Keratinocyte (primary cell): ENCODE data around the gene DENND6A. TPM values are rescaled to one million over a fixed set of nuclear protein-coding genes. Genes with fewer than 3 reads are reported as not detected.
A peak's percentile ranks its signal among the peaks of the same experiment; 100 is the strongest.

Experiments used
- DNase-seq: peaks from one replicate; pipeline ENCODE4 v3.0.0-alpha.2; 2011; ENCODE audit warnings: low read depth, missing footprints, low spot score
- FAIRE-seq: peaks from 2 replicates; lab custom pipeline; 2011; peaks lifted over from hg19 to GRCh38; lab: Jason Lieb, UNC
- H2AFZ ChIP-seq: 2 replicates; pipeline ENCODE4 v1.6.0; 2012; ENCODE audit warnings: low read length, control low read depth, inconsistent platforms; ENCODE audit not compliant: control insufficient read depth
- H3K27ac ChIP-seq: 2 replicates; pipeline ENCODE4 v1.5.1; 2011; ENCODE audit warnings: low read length; ENCODE audit not compliant: control insufficient read depth, insufficient read depth
- H3K27me3 ChIP-seq: 3 replicates; pipeline ENCODE4 v1.6.0; 2011; ENCODE audit warnings: low read length; ENCODE audit not compliant: control insufficient read depth, insufficient read depth; ENCODE audit errors: extremely low read depth
- H3K36me3 ChIP-seq, 2 experiments: 2 replicates in 1 of 2; 3 replicates in 1 of 2; pipeline ENCODE4 v1.5.1; 2011; ENCODE audit warnings: low read length in 2 of 2, mild to moderate bottlenecking in 1 of 2; ENCODE audit not compliant: control insufficient read depth in 2 of 2, insufficient read depth in 2 of 2; ENCODE audit errors: extremely low read depth in 1 of 2
- H3K4me1 ChIP-seq: 3 replicates; pipeline ENCODE4 v1.5.1; 2011; ENCODE audit warnings: low read length; ENCODE audit not compliant: control insufficient read depth, insufficient read depth; ENCODE audit errors: extremely low read depth
- H3K4me2 ChIP-seq: 3 replicates; pipeline ENCODE4 v1.6.0; 2011; ENCODE audit warnings: low read depth, low read length; ENCODE audit not compliant: control insufficient read depth, insufficient read depth; ENCODE audit errors: extremely low read depth
- H3K4me3 ChIP-seq, 3 experiments: fragments of 200-600 bp in 1 of 3; sonication (generic) in 1 of 3; 2 replicates in 2 of 3; 3 replicates in 1 of 3; pipeline ENCODE4 v1.5.1; 2011 to 2016; ENCODE audit warnings: low read length in 3 of 3, mild to moderate bottlenecking in 3 of 3, control low read depth in 2 of 3, inconsistent platforms in 1 of 3, low read depth in 1 of 3, mixed read lengths in 1 of 3, mixed run types in 1 of 3, moderate library complexity in 1 of 3; ENCODE audit not compliant: control insufficient read depth in 2 of 3, insufficient read depth in 2 of 3; ENCODE audit errors: extremely low read depth in 1 of 3
- H3K79me2 ChIP-seq: 2 replicates; pipeline ENCODE4 v1.6.0; 2012; ENCODE audit warnings: low read length; ENCODE audit not compliant: control insufficient read depth, insufficient read depth
- H3K9ac ChIP-seq: 3 replicates; pipeline ENCODE4 v1.6.0; 2011; ENCODE audit warnings: low read length; ENCODE audit not compliant: control insufficient read depth, insufficient read depth; ENCODE audit errors: extremely low read depth
- H3K9me1 ChIP-seq: 3 replicates; pipeline ENCODE4 v1.6.0; 2011; ENCODE audit warnings: low read length; ENCODE audit not compliant: control insufficient read depth, insufficient read depth; ENCODE audit errors: extremely low read depth
- H3K9me3 ChIP-seq: 2 replicates; pipeline ENCODE4 v1.5.1; 2012; ENCODE audit warnings: low read depth, low read length; ENCODE audit not compliant: control insufficient read depth
- H4K20me1 ChIP-seq: 3 replicates; pipeline ENCODE4 v1.6.0; 2011; ENCODE audit warnings: low read length; ENCODE audit not compliant: control insufficient read depth, insufficient read depth; ENCODE audit errors: extremely low read depth
- CTCF ChIP-seq, 3 experiments: IDR thresholded peaks in 1 of 3; conservative IDR thresholded peaks in 1 of 3; optimal IDR thresholded peaks in 1 of 3; 2 replicates in 2 of 3; 3 replicates in 1 of 3; pipeline versions ENCODE3 to v1.5.1; 2011; ENCODE audit warnings: low read length in 3 of 3, mild to moderate bottlenecking in 3 of 3, moderate library complexity in 2 of 3, control low read depth in 1 of 3, inconsistent platforms in 1 of 3; ENCODE audit not compliant: insufficient read depth in 2 of 3; ENCODE audit errors: extremely low read depth in 1 of 3
- EZH2 ChIP-seq: IDR thresholded peaks from one replicate; pipeline ENCODE4 v1.6.1; 2012; ENCODE audit warnings: inconsistent platforms, mild to moderate bottlenecking, low read length, moderate library complexity
- dilution Hi-C: fragments of 300-500 bp; cut with MboI; formaldehyde crosslinking; loops from one replicate; pipeline ENCODE4 v1.7.0; 2020; ENCODE audit warnings: low sequenced_read_pairs; ENCODE audit not compliant: extremely low pct_ligation_motif_present
- polyA plus RNA-seq, 5 experiments: library from polyadenylated mRNA; depleted of rRNA in 3 of 5; stranded (reverse) in 3 of 5; stranded (forward) in 1 of 5; unstranded in 1 of 5; fragments of >200 nt; gene quantifications; 1 replicate in 1 of 5; 2 replicates in 3 of 5; 3 replicates in 1 of 5; pipeline versions ENCODE4 v1.2.1 to v1.2.3, GENCODE V29; 2011 to 2012; ENCODE audit warnings: missing spikeins in 2 of 5, low read depth in 1 of 5, low replicate concordance in 1 of 5

Gene DENND6A
- polyA plus RNA-seq, 1 donor (not counting 4 experiments of a cell fraction or from before 2014, with no cell fraction given): 22.8 TPM

- Histone ChIP-seq H3K9me1 (no peaks in the 10 kb centered on the region), H3K4me3 (no peak overlapping the region), H3K27ac (no peak overlapping the region), H3K36me3 (peaks cover 8 to 10% of the 10 kb centered on the region in 2 experiments), H3K4me1 (no peaks in the 10 kb centered on the region), H3K9me3 (no peaks in the 10 kb centered on the region), H4K20me1 (peaks cover 29% of the 10 kb centered on the region), H3K27me3 (no peaks in the 10 kb centered on the region), H3K79me2 (peaks cover 93% of the 10 kb centered on the region), H2AFZ (no peak overlapping the region), H3K9ac (no peak overlapping the region), H3K4me2 (no peak overlapping the region)
- dilution Hi-C loops: no loop called here
- FAIRE-seq (no peak), DNase-seq (no peak)
- TF ChIP-seq EZH2: no peak
- TF ChIP-seq CTCF (optimal IDR thresholded peaks at IDR 0.05 in 1 of 3, IDR thresholded peaks at IDR 0.05 in 1 of 3, conservative IDR thresholded peaks at IDR 0.05 in 1 of 3; ENCODE audit: extremely low read depth in 1 of 3, insufficient read depth in 2 of 3, low read length in 3 of 3): no peak
Observed at GRCh38 chr3:57583544-57583943, 109.3 kb downstream of the DENND6A start.

GRCh38 chr3:57582474-57583168, 110.3 kb downstream of the DENND6A start:
- dilution Hi-C loops: no loop called here
- H3K9ac ChIP-seq: no peak overlapping the region
- peaks cover 28% of the 10 kb centered on the region for H4K20me1 ChIP-seq
- DNase-seq (no peak), FAIRE-seq (no peak)
- peaks cover 91% of the 10 kb centered on the region for H3K79me2 ChIP-seq
- no peaks in the 10 kb centered on the region for H3K27me3 ChIP-seq
- H3K27ac ChIP-seq: peak overlapping the region; percentile 39
- H3K9me3 ChIP-seq: no peaks in the 10 kb centered on the region
- H3K4me1 ChIP-seq: no peaks in the 10 kb centered on the region
- H3K4me2 ChIP-seq: no peak overlapping the region
- H3K4me3 ChIP-seq: no peak overlapping the region
- TF ChIP-seq CTCF (optimal IDR thresholded peaks at IDR 0.05 in 1 of 3, IDR thresholded peaks at IDR 0.05 in 1 of 3, conservative IDR thresholded peaks at IDR 0.05 in 1 of 3; ENCODE audit: extremely low read depth in 1 of 3, insufficient read depth in 2 of 3, low read length in 3 of 3) (peak; percentile 49 to 70 (median 66)), EZH2 (no peak)
- no peak overlapping the region for H2AFZ ChIP-seq
- H3K9me1 ChIP-seq: no peaks in the 10 kb centered on the region
- peaks cover 12 to 13% of the 10 kb centered on the region in 2 experiments for H3K36me3 ChIP-seq
